Ureter (tissue), 1 donor: ENCODE data around the gene DNAAF1. TPM values are rescaled to one million over a fixed set of nuclear protein-coding genes. Genes with fewer than 3 reads are reported as not detected.

Experiments
- DNase-seq: peaks from one replicate; pipeline ENCODE4 v3.0.0-alpha.2; 2020; ENCODE audit warnings: low spot score
- total RNA-seq: library from RNA; stranded (reverse); gene quantifications from one replicate; pipeline ENCODE4 v1.2.4, GENCODE V29; 2023
- donor health status: DM: yes; HTN: yes; CAD: no.

DNAAF1 gene
- total RNA-seq, 1 donor from 2014 or later, result 1.7 TPM

DNA sequence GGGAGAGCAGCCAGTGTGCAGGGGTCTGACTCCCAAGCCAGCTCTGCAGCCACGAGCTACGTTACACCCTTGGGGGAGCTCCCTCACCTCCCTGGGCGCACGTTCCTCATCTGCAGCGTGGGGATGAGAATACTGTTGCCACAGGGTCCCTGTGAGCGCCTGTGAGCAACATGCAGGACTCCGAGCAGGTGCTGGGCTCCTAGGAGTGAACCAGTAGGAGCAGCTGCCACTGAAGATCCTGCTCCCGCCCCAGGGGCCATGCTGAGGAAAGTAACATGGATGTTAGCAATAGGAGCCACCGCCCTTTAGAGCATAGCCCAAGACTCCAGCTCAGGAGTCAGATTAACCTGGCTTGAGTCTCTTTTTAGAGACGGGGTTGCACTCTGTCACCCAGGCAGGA, 15.9 kb downstream of the DNAAF1 start:
- DNase-seq, result no peak

DNA sequence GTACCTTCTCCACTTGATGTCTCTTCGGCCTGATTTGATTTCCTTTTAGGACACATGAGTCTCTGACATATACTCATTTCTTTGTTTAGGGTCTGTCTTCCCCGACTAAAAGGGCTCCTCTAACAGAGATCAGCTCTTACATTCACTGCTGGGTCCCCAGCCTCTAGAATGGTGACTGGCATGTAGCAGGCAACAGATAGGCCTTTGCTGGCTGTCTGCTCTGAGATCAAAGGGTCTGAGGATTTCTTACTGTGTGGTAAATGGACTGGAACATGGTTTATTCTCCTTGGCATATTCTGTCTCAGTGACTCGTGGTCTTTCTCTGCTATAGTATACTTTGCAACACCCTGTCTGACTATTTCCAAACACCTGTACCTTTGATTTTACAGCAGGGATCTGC, 16.7 kb downstream of the DNAAF1 start:
- no peak for DNase-seq

DNA sequence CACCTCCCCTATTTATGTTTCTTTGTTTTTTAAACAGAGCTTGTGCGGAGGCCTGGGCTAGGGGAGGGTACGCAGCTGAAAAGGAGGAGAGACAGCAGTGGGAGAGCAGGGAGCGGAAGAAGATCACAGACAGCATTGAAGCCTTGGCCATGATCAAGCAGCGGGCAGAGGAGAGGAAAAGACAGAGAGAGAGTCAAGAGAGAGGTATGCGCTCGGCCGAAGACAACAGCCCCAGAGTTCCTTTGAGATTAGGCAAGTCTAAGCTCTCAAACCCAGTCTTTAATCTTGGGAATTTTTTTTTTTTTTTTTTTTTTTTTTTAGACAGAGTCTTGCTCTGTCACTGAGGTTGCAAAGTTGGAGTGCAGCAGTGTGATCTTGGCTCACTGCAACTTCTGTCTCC, 20.6 kb downstream of the DNAAF1 start:
- no peak for DNase-seq

DNA sequence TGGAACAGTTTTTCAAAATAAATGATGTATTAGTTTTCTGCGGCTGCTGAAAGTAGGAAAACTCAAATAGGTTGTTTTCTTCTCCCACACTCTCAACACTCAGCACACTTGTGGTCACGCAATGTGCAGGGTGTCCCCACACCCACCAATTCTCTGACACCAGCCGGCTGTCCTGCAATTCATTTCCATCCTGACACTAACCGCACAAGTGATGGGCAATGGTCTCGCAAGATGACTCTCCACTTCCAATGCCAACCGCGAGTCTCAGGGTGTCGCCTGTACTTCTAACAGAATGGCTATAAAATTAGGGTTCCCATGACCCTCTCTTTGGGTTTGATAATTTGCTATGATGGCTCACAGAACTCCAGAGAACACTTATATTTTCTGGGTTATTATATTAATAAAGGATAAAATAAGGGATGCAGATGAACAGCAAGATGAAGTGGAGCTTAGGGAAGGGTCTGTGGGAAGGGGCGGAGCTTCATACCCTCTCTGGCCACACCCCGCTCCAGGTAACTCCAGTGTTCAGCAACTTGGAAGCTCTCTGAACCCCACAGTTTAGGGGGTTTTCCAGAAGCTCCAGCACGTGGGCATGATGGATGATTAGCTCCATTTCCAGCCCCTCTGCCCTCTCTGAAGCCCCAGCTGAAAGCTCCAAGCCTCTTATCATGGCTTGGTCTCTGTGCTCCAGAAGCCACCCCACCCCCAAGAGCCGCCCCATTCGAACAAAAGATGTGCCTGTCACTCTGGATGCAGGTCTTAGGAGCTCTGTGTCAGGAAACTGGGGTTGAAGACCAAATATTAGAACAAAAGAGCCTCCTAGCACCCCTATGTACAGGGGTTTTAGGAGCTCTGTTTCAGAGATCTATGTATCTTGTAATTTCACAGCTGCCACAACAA, 21.9 kb downstream of the DNAAF1 start:
- DNase-seq, result no peak

DNA sequence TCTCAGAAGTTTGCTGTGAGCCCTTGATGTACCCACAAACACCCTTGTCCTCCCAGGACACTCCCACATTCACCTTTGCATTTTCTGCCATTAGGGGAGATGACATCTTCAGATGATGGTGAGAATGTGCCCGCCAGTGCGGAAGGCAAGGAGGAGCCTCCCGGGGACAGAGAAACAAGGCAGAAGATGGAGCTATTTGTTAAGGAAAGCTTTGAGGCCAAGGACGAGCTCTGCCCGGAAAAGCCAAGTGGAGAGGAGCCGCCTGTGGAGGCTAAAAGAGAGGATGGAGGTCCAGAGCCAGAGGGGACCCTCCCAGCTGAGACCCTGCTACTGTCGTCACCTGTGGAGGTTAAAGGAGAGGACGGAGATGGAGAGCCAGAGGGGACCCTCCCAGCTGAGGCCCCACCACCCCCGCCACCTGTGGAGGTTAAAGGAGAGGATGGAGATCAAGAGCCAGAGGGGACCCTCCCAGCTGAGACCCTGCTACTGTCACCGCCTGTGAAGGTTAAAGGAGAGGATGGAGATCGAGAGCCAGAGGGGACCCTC, 24.7 kb downstream of the DNAAF1 start:
- DNase-seq, result no peak

DNA sequence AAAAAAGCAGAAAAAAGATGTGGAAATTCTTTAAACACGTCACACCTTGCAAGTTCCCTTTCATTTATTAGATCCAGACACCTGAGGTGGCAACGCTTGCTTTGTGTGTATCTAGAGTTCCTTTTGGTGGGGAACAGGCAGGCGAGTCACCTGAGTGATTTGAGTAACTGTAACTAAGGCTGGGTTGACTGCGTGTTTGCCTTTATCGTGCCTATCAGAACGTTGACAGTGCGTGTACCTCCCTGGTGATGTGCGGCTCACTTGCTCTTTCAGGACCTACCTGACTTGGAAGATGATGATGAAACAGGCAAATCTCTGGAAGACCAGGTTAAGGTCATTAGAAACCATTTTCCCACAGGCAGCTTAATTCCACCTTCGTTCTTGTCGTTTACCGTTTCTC, 29.3 kb downstream of the DNAAF1 start:
- no peak for DNase-seq

DNA sequence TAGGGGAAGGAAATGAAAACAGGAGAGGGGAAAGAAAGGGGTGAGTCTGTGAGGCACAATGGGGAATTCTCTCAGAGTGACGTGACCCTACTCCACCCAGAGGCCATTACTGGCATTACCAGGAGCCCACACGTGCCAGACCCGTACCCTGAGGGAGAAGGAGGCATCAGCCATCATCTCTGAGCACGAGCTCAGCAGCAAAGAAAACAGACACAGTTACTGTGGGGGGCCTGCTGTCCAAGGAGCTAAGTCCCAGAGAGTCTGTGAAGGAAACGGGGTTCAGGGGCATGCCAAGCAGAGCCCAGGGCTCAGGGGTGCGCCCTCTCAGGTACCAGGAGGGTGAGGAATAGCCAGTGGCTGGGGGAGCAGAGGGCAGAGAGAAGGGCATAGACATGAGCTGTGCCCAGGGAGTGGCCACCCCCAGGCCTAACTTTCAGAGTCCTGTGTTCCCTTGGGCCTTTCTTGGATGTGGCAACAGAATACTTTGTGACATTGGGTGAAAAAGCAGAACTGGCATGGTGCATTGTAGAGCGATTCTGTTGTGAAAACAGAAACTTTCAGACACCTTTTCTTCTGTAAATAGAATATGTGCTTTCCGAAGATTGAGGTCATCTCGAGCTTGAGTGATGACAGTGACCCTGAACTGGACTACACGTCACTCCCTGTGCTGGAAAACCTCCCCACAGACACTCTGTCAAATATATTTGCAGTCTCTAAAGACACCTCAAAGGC, 30.4 kb downstream of the DNAAF1 start:
- DNase-seq, result no peak

DNA sequence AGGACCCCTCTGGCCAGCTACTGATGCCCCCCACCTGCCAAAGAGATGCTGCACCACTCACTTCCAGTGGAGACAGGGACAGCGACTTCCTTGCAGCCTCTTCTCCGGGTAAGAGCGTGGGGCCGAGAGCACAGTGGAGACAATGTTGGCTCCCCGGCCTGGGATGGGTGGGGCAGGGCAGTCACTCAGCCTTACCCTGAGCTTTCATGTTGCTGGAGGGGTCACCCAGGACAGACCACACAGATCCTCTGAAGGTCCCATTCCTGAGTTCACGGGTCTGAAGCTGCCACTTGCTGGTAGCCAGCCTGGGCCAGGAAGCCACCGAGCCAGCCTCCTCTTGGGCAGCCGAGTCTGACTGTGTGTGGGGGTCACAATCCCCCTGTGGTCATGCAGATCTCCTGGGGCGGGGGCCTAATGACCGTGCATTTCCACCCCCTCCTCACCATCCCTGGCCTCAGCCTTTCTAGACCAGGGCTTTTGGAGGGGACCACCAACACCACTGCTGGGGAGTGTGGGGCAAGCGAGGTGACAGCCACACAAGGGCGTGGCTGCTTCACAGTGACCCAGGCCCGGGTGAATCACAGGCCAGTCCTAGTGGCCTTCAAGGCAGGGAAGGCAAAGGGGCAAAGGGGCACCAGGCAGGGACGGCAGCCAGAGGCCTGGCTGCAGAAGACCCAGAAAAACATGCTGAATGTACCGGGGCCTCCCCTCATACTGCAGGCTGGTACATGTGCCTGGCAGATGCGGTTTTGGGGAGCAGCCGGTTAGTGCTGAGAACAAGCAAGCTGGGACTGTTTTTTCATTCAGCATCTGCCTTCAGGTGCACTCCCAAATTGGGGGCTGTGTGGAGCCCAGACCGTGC, 31.3 kb downstream of the DNAAF1 start:
- no peak for DNase-seq

DNA sequence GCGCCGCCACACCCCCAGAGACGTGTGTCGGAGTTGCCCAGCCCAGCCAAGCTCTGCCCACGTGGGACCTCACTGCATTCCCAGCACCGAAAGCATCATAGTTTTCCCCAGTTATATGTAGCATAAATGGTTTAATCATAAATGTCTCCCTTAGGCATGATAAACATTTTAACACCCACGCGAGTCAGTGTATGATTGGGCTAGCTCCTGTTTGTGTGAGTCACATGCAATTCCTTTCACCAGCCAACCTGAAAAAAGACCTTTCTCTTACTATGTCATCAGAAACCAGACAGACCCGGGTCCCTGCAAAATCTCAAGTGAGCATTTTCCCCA, 32.6 kb downstream of the DNAAF1 start:
- no peak for DNase-seq

DNA sequence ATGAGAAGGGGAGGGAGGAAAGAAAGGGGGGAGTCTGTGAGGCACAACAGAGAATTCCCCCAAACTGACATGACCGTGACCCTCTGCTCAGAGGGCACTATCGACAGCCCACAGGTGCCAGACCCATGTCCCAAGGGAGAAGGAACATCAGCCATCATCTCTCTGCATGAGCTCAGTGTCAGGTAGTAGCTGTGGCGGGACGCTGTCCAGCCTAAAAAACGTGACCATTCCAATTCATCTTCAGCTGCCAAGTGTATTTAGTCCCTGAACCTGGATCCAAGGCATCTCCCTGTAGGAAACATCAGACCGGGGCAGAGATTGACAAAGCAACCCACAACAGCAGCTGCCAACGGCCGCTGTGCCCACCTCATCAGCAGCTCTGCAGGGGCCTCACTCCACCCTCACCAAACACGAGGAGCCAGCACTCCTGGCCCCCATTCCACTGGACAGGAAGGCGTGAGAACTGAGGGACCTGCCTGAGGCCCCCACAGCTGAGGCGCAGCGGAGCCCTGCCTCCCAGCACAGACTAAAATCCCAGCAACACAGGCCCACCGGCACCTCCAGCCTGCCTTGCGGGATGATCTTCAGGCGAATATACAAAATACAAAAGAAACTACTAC, 33.1 kb downstream of the DNAAF1 start:
- no peak for DNase-seq

DNA sequence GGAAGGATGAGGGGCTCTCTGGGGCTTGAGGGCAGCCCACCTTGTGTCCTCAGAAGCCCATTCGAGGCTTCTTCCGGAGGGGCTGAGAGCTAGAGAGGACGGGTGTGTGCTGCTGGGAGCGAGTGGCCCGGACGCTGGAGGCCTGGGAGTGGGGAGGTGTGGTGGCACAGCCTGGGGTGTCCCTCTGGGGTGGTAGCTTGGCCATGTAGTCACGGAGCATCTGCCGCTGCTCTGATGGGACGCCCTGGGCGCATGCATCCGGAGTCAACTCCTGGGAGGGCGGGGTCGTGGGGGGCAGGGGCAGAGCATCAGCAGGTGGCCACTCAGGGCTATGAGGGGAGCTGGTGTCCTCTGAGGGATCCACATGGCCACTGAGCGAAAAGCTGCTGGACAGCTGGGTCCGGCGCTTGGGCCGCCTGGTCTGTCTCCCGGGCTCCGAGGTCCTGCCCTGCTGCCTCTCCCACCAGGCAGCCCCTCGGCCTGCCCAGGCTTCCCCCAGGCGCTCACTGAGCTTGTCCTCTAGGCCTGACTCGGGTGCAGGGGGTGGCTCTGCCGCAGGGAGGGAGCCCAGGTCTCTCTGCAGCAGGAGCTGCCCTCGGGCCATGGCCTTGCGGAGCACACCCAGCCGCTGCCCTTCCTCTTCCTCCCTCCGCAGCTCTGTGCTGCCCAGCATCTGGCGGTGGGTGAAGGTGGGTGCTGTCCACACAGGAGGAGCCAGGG, 33.9 kb downstream of the DNAAF1 start:
- DNase-seq, result no peak

DNA sequence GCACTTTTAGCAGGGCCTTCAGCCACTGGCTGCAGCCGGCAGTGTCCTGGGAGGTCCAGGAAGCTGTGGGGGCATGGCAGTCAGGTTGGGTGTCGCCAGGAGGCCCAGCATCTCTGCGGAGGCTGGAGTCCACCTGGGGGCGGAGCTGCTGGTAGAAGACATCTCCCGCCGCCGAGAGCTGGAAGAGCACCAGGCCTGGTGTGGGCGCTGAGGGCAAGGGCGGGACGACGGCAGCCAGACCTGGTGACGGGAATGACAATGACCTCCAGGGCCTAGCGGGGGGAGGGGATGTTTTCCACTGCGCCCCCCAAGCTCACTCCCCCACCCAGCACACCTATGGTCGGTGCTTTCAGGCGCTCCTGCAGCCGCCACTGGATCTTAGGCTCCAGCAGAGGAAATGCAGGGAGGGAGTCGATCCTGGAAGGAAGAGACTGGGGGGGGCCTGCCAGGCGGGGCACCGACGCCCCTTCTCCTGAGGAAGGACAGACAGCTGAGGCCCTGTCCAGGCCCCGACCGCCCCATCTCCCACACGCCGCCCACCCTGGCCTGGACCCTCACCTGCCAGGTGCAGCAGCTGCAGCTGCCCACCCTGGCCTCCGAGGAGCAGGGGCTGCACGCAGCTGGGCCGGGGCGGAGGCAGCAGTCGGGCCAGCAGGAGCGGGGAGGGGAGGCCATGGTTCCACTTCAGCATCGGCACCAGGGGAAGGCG, 34.7 kb downstream of the DNAAF1 start:
- no peak for DNase-seq

DNA sequence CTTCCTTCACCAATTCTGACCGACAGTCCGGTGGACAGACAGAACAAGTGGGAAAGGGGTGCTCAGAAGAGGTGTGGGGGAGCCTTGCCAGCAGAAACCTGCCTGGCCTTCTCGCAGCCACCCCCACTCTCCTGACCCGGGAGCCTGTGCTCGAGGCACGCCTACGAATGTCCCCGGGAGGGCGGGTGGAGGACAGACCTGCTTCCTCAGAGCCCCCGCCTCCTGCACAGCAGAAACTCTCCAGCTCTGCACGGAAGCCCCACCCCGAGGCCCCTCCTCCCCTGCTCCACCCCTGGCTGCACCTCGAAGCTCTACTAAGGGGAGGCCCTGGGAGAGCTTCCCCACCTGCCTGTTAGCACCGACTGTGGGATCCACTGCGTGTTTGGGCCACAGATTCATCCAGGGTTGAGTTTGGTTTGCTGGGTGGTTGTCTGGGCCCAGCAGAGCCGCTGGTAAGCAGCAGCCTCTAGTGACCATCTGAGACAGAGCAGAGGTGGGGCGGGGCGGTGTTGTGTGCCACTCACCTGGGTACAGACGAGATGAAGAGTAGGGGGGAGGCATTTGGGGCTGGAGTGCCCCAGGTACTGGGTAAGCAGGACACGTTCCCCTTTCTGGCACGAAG, 35.5 kb downstream of the DNAAF1 start:
- DNase-seq, result no peak

DNA sequence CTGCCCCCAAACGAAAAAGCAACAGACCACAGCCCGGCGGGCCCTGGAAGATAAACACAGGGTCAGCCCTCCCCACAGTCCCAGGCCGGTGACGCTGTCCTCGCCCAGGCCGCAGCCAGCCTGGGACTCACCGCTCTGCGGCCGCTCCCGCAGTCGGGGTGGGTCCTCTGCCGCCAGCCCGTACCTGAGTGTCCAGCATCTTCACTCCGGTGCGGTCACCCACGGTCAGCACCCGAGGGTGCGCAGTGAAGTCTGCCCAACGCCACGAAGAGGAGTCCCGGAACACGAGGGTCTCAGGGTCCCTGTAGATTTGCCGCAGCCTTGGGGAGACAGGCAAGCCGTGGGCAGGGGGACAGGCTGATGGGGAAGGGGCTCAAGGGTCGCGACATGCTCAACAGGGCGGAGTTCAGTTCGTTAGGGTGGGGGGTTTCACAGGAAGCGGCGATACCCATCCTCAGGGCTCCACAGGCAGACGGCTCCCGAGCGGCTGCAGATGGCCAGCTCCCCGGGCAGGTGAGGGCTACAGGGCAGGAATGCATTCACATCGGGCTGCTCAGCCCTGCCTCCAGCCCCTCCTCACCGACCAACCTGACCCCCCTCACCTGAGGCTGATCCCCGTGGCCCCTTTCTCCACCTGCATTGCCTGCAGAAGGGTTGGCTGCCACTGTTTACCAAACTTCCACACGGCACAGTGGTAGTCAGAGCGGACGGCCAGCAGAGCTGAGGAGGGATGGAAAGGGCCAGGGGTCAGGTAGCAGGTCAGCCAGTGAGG, 36.2 kb downstream of the DNAAF1 start:
- DNase-seq, result no peak

DNA sequence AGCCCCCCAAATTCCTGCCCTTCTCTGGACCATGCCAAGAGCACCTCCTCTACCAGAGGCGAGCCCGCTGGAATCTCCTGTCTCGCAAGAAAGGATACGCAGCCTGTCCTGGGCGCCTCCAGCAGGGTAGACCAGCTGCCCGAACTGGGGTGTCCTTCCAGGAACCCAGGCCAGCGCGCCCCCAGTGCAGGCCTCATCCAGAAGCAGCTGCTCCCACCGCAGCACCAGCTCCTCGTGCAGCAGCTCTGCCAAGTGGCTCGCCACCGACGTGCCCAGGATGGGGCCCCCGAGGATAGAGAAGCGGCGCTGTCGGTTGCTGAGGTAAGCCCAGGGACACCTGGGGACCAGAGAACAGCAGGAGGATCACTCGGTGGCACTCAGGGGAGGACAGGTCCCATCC, 37.0 kb downstream of the DNAAF1 start:
- no peak for DNase-seq

DNA sequence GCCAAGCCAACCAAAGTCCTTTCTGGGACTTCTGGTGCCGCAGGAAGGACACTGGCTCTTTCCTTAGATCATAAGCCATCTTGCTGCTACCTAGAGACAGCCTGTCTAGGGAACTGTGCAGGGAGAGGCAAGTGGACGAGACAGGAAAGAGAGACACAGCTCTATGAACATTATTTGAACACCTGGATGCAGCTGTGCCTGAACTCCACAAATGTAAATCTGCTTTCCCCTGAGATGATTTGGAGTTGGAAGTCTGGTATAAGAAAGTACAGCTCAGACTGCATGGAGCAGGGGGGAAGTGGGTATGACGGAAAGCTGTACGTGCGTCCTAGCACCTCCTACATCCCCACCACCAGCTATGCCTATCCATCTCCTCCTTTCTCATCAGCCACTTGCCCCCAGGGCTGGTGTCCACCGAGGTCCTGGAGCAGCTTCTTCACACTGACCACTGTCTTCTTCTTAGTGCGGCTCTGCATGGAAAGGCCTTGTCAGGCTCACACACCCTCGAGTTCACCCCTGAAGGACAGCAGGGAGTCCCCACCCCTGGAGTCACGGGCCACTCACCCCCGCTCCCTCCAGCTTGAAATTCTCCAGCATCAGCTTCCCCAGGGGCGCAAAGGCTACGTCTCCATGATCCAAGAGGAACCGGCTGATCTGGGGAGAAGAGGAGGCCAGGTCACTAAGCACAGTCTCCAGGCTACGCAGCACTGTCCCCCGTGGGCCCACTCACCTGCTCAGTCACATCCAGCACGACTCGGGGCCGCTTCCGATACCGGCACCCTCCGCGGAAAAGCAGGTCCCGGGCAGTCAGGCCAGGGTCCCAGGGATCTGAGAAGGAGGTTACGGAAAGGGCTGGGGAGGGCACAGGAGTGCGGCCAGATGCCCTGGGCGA, 37.8 kb downstream of the DNAAF1 start:
- no peak for DNase-seq

DNA sequence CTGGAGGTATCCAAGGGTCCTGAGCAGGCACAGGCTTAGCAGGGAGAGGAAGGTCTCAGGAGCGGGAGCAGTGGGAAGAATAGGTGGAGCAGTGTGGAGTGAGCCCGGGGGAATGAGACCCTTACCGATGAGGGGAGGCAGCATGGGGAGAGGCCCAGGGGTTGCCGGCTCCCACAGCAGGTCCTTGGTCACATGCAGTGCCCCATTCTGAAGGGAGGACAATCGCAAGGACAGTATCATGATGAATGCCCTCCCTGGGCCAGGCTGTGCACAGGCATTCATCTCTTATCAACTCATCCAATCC, 38.4 kb downstream of the DNAAF1 start:
- no peak for DNase-seq

DNA sequence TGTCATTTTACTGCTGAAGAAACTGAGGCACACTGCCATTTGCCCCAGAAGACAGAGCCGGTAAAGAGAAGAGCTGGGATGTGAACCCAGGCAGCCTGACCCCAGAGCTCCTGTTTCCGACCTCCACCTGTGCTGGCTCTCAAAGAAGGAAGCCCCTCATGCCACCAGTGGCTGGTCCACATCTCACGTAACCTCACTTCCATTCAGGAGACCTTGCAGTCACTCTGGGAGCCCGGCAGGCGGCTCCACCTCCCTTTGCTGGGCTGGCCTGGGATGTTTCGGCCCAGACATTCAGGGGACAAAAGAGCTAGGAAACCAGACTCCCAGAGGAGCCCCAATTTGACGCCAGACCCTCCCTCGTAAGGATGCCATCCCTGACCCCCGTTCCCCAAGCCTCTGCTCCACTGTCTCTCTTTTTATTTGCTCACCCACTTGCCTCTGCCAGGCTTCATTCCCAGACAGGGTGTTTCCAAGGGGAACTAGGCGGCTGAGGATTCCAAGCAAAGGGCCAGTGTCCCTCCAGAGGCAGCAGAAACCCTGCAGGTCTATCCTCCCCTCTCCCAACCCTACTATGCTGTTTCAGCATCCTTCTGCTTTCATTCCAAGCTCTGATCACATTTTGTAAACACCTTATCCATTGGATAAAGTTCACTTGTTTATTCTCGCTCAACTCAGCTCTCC, 38.9 kb downstream of the DNAAF1 start:
- DNase-seq, result no peak
